Prostate gland (tissue), 2 donors: ENCODE data around the gene FADS1.

ENCODE experiments used
- POLR2A ChIP-seq: fragments of 450-650 bp; IDR thresholded peaks from one replicate; pipeline ENCODE4 v1.6.1; 2016; ENCODE audit warnings: antibody characterized with exemption, mild to moderate bottlenecking
- POLR2AphosphoS5 ChIP-seq: sonication (generic); formaldehyde crosslinking; IDR thresholded peaks from one replicate; pipeline ENCODE4 v1.6.1; 2017; ENCODE audit warnings: antibody characterized with exemption
- TF ChIP-seq, protein P1 (sequence below), 4 experiments: fragments of 200-600 bp in 2 of 4; fragments of 450-650 bp in 2 of 4; sonication (generic) in 2 of 4; IDR thresholded peaks; 1 replicate in 3 of 4; 2 replicates in 1 of 4; pipeline ENCODE4 v1.5.1; 2016 to 2019; ENCODE audit warnings: antibody characterized with exemption in 4 of 4, mild to moderate bottlenecking in 2 of 4, moderate library complexity in 2 of 4

- TF ChIP-seq, protein P1, sequence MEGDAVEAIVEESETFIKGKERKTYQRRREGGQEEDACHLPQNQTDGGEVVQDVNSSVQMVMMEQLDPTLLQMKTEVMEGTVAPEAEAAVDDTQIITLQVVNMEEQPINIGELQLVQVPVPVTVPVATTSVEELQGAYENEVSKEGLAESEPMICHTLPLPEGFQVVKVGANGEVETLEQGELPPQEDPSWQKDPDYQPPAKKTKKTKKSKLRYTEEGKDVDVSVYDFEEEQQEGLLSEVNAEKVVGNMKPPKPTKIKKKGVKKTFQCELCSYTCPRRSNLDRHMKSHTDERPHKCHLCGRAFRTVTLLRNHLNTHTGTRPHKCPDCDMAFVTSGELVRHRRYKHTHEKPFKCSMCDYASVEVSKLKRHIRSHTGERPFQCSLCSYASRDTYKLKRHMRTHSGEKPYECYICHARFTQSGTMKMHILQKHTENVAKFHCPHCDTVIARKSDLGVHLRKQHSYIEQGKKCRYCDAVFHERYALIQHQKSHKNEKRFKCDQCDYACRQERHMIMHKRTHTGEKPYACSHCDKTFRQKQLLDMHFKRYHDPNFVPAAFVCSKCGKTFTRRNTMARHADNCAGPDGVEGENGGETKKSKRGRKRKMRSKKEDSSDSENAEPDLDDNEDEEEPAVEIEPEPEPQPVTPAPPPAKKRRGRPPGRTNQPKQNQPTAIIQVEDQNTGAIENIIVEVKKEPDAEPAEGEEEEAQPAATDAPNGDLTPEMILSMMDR (IDR thresholded peaks at IDR 0.05): no peak
- TF ChIP-seq POLR2A (no peak), POLR2AphosphoS5 (no peak)
Measured at GRCh38 chr11:61756452-61757212, 60.2 kb downstream of the FADS1 start.
